COLO829 (cell line): ENCODE results near the gene APPL2.
"Not testable (repeated sequence)": the region's sequence is repeated elsewhere in the genome, so short reads cannot be mapped to it uniquely, and the experiment has no call there.

Source experiments
- DNase-seq: peaks from one replicate; pipeline ENCODE4 v3.0.0; 2012; ENCODE audit warnings: low spot score

APPL2 gene

DNA sequence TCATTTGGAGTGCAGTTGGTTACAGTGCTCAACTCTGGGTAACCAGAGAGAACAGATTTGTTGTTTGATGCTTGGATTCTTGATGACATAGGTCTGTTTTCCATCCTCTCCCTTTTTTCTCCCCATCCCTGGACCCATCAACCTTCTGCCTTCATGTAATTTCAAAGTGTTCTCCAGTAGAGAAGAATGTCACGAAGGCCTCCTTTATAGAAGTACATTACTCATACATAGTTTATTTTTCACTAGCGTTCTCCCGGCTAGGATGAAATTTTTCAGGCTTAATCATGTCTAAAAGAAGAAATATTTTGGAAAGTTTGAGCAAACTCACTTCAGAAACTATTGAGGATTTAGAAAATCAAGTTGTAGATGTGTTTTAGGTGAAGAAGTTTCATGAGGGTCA is 20.9 kb upstream of the APPL2 start:
- DNase-seq: no peak

- not testable (repeated sequence) for DNase-seq
Measured at GRCh38 chr12:105256431-105256830, 20.5 kb upstream of the APPL2 start.

DNA sequence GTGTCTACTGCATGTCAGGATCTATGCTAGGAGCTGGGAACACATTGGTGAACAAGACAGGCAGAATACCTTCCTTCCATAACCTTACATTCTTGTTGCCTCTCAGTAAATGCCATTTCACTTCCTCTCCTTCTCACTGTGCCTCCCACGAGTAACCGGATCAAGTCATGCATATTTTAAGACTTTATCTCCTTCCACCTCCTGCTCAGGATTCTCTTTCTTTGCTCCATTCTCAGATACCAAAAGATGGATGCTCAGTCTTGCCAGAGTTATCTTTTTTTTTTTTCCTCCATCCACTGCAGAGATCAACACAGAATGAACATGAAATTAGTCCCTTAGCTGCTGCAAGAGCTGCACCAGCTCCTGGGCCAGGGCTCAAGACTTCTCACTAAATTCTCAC is 20.0 kb upstream of the APPL2 start:
- no peak for DNase-seq

GRCh38 chr12:105253866-105254513 is 18.0 kb upstream of the APPL2 start:
- no peak for DNase-seq

GRCh38 chr12:105252901-105253300 is 16.9 kb upstream of the APPL2 start:
- DNase-seq: no peak

- not testable (repeated sequence) for DNase-seq
Measured at GRCh38 chr12:105245776-105246427, 9.9 kb upstream of the APPL2 start.

GRCh38 chr12:105245291-105245690 is 9.3 kb upstream of the APPL2 start:
- DNase-seq: no peak

- no peak for DNase-seq
Measured at GRCh38 chr12:105240228-105240627, 4.3 kb upstream of the APPL2 start.

DNA sequence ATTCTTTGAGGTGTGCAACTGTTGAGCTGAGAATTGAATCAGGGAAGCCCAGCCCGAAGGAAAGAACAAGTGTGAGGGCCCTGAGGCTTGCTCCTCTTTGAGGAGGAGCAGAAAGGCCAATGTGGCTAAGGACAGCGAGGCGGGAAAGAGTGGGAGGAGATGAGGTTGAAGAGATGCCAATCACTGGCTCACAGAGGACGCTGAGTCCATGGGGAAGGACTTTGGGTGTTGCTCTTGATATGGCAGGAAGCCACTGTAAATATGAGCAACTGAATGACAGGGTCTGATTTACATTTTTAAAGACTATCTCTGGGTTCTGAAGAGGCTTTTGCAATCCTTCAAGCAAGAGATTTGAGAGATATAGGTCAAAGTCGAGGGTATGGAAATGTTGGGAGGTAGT is 3.3 kb upstream of the APPL2 start:
- DNase-seq: no peak

- DNase-seq: no peak
Measured at GRCh38 chr12:105237666-105238065, 1.7 kb upstream of the APPL2 start.

GRCh38 chr12:105235281-105235731 is 668 bp downstream of the APPL2 start:
- no peak for DNase-seq

- DNase-seq: no peak
Measured at GRCh38 chr12:105234197-105234596, 1.8 kb downstream of the APPL2 start.

DNA sequence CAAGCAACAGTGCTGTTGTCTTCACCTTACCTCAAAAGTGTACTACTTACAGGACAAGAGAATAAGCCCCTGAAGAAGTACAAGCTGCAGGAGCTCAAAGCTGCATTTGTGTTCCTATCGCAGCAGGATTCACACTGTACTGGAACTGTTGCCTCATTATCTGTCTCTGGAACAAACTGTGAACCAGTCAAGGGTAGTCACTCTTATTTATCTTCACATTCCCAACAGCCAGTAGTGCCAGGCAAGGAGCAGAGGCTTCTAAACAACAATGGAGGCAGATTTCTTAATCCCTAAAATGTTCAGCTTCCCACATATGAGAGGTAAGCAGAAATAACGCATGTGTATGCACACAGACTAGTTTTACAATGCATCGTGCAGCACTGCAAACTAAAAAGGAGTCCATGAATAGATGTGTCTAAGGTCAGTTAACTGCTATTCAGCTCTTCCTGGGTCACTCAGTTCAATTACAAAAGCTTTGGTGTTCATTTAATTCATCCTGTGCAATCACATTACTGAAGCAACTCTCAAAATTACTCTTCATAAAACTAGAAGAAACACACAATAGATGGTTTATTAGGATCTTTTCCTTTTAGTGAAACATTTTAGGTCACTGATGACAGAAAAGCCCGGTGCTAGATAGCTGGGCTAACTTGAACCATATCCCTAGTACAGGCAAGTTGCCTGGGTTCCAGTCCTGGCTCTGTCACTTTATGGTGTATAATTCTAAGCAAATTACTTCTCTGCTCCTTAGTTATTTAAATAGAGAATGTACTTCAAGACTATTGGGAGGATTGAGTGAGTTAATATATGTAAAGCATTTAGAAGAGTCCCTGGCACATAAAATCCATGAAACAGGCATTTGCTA is 2.7 kb downstream of the APPL2 start:
- DNase-seq: peak; percentile 32

- DNase-seq: no peak
Measured at GRCh38 chr12:105231396-105231795, 4.6 kb downstream of the APPL2 start.

GRCh38 chr12:105229371-105229770 is 6.6 kb downstream of the APPL2 start:
- no peak for DNase-seq

- DNase-seq: no peak
Measured at GRCh38 chr12:105228966-105229365, 7.0 kb downstream of the APPL2 start.

DNA sequence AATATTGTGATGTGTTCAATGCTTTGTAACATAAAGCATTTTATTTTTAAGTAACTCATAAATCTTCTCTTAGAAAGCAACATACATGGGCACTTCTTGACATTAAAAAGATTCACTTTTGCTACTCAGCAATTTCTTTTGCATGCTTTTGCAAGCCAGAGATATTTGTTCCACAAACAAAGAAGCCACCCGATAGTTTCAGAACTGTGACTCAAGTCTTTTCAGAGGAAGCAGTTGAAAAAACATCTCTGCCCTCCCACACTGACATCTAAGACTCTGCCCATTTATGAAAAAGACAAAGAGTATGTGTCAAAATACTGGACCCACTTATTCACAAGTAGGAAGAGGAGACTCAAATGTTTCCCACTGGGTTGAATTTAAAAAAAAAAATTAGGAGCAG is 7.5 kb downstream of the APPL2 start:
- peak; percentile 19 for DNase-seq

DNA sequence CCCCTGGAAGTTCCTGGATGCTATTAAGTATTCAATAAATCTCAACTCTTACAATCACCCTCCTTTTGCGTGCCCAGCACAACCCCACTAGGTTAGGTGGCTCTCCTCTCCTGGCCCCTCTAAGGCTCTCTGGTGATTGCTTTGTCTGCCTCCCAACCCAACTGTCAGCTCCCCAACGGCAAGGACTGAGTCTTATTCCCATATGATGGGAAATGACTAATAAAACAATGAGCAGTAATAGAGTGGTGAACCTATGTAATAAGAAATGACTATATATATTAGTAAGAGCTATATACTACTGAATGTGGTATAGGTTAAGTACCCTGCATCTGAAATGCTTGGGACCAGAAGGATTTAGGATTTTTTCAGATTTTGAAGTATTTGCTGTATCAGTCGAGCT is 8.1 kb downstream of the APPL2 start:
- DNase-seq: no peak

GRCh38 chr12:105226219-105226618 is 9.8 kb downstream of the APPL2 start:
- DNase-seq: peak; percentile 41

GRCh38 chr12:105225505-105226015 is 10.4 kb downstream of the APPL2 start:
- DNase-seq: no peak

GRCh38 chr12:105224399-105224798 is 11.6 kb downstream of the APPL2 start:
- no peak for DNase-seq

- no peak for DNase-seq
Measured at GRCh38 chr12:105223884-105224283, 12.1 kb downstream of the APPL2 start.

GRCh38 chr12:105223352-105223845 is 12.6 kb downstream of the APPL2 start:
- DNase-seq: no peak
